AG08396 (cell line): ENCODE data around the gene IDH2.
A peak's percentile ranks its signal among the peaks of the same experiment; 100 is the strongest.
"Not testable (repeated sequence)": the region's sequence is repeated elsewhere in the genome, so short reads cannot be mapped to it uniquely, and the experiment has no call there.

Experiments
- DNase-seq: peaks from one replicate; pipeline ENCODE4 v3.0.0; 2012; ENCODE audit warnings: low spot score, mixed read lengths

IDH2 gene

DNA sequence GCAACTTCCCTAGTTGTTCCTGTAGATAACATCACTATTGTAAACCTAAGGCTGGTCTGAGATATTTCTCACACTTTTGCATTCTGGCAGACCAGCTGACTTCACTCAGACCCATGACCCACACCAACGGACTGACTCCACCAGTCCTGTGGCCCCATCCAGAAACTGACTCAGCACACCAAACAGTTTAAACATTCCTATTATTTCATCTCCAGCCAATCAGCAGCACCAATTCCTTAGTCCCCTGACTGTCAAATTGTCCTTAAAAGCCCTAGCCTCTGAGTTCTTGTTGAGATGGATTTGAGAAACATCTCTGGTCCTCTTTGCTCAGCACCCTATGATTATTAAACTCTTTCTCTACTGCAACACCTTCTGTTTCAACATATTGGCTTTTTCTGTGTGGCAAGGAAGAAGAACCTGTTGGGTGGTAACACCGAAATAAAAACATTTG is 12.2 kb upstream of the IDH2 start:
- DNase-seq: no peak

DNA sequence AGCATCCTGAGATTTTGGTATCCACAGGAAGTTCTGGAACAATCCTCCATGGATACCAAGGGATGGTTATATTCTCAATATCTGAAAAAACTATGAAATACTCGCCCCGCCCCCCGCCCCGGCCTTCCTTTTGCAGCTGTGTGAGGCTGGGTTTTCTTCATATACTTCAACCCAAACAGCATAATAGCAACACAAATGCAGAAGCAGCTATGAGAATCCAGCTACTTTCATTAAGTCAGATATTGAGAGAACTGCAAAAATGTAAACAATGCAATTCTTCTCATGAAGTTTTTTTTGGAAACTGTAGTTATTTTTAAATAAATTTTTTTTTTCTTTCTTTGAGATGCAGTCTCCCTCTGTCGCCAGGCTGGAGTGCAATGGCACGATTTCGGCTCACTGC is 10.9 kb upstream of the IDH2 start:
- no peak for DNase-seq

DNA sequence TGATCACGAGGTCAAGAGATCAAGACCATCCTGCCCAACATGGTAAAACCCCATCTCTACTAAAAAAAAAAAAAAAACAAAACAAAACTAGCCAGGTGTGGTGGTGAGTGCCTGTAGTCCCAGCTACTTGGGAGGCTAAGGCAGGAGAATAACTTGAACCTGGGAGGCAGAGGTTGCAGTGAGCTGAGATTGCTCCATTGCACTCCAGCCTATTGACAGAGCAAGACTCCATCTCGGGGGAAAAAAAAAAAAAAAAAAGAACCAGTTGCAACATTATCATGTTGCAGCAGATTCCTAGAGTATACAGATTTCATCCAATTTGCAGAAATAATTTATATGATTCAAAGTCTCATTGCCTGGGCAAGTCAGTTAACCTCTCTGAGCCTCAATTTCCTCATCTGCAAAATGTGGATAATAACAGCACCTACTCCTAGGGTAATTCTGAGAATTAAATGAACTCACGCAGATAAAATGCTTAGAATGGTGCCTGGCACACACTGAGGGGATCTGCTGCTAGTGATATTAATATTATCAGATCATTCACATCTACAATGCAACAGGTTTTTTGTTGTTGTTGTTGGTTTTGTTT is 7.0 kb upstream of the IDH2 start:
- not testable (repeated sequence) for DNase-seq

DNA sequence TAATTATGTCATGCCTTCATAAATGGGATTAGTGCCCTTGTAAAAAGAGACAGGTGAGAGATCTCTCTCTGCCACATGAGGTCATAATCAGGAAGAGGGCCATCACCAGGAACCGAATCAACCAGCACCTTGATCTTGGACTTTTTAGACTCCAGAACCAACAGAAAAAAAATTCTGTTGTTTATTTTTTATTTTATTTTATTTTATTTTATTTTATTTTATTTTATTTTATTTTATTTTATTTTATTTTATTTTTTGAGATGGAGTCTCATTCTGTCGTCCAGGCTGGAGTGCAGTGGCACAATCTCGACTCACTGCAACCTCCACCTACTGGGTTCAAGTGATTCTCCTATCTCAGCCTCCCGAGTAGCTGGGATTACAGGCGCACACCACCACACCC is 5.8 kb upstream of the IDH2 start:
- DNase-seq: not testable (repeated sequence)

DNA sequence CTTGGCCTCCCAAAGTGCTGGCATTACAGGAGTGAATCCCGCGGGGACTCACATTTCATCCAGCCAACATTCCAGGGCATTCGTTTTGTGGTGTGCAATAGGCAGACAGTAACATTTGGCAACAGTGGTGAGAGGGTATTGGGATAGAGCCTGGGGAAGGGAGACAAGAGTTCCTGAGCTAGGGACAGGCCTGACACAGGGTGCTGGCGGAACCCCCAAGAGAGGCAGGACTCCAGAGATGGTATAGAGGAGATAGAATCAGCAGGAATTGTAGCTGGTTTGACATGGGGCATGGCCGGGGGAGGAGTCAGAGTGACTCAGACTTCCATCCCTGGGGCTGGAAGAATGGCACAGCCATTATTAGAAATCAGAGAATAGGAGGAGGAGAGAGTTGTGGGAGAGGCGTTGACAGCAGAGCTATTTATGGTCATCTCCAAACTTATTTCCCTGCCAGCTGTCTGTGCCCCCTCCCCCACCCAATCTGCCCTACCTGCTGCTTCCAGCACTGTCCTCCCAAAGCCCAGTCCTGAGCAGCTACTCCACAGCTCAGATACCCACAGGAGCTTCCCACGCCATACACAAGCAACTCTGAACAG is 4.4 kb upstream of the IDH2 start:
- DNase-seq: peak; percentile 77

DNA sequence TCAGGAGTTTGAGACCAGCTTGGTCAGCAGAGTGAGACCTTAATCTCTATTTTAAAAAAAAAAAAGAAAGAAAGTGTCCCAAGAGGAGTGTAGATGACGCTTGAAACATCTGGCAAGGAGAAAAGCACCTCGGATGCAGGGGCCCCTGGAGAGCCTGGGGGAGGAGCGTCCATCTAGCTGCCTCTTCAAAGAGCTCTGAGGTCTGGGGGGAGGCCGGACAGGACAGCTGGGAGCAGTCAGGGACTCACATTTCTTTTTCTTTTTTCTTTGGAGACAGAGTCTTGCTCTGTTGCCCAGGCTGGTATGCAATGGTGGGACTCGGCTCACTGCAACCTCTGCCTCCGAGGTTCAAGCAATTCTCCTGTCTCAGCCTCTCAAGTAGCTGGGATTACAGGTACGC is 3.3 kb upstream of the IDH2 start:
- DNase-seq: no peak

DNA sequence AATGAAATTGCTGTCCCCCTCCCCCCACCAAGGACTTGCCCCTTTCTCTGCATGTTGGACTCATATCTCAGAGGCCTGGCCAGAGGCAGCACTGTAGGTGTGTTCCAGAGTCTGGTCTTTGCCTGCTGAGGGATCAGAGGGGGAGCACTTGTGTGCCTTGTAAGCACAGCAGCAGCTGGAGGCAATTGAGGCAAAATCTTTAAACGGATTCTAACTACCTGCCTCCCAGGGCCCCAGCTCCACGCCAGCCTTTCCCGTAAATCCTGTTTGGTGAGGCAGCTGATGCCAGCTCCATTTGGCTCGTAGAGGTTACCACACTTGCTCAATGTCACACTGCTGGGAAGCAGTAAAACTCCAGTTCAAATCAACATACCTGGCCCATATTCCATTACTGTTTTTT is 2.3 kb upstream of the IDH2 start:
- no peak for DNase-seq

DNA sequence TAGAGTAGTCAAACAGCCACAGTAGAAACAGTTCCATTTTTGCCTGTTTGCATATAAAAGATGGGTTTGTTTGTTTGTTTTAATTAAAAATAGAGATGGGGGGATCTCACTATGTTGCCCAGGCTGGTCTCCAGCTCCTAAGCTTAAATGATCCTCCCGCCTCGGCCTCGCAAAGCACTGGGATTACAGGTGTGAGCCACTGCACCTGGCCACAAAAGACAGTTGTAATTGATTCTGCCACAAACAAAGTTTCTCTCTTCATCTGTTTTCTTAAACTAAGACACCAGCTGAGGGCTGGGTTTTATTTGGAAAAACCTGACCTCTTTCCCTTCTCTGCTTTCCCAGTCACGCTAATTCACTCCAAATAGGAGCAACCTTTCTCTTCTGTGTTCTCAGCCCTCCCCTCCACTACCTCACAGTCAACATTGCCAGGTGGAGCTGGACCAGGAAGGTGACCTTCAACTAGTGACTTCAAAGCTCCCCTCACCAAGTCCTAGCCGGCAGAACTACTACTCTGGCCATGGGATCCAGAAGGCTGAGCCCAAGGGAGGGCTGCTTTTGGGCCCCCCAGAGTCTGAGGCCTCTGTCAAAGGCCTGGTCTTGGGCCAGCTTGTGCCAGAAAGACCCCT is 1.5 kb upstream of the IDH2 start:
- DNase-seq: no peak

DNA sequence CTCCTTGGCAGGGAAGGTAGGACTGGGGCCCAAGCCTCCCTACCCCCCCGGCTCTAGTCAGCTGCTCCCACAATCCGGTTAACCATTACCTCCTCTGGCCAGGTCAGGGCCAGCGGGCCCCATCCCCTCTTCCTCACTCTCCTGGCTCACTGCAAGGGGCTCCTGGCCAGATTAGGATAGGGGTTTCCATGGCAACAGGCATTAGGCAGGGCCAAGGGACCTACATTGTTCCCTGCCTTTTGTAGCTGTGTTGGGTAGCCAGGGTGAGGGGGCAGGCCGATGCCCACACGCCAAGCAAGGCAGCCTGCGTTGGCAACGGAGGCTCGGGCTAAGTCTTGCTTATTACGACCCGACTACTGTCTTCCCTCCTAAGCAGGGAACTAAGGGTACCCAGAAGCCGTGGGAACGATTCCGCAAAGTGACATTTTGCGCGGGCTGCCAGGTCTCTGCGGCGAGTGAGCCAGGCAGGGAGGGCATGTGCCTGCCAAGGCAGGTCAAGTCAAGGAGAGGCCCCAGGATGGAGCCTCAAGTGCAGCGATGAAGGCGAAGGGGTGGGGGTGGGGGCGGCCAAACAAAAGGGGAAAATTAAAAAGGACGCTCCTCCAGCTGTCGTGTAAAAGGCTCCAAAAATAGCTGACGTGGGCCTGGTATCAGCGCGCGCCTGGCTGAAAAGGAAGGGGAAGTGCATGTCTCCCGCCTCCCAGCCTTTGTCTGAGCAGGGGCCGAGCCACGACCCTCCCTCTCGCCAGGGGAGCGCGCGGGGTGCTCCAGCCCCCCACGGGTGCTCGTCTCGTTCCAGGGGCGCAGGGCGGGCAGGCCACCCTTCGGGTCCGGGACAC is 919 bp downstream of the IDH2 start:
- DNase-seq: no peak

DNA sequence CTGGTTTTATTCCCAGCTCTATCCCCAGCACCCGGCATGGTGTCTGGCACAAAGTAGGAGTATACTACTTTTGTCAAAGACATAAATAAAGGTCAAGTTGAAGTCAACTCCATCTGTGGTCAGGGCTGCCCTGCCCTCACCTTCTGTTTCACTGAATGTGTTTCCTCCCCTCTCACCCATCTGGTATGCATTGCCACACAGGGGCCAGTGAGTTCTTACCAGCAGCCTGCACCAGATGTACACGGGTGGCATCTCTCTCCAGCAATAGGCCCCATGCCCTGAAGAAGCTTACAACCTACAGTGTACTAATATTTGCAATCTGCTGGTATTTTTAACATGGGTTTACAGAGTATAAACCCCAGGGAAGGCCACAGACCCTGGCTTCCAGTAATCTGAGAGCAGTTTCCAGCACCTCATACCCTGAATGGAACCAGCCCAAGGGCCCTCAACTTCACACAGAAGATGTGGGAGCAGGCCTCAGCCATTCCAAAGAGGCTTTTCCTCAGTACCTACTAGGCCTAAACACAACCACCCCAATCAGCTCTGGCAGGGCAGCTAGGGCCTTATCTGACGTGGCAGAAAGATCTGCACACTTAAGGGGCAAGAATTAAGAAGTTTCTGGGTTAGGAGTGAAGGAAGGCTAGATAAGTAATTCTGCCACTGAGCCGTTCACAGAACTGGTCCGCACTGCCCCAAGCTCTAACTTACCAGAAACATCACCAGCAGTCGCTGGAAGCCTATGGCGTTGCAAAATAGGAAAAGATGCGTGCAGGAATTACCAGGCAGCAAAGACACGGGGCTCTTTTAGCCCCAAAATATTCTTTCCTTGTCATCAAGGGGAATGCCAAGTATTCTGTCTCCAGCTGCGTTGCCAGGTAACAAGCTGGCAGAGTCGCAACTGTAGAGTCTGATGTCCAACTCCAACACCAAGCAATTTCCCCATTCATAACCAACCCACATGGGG is 2.1 kb downstream of the IDH2 start:
- DNase-seq: peak; percentile 71

DNA sequence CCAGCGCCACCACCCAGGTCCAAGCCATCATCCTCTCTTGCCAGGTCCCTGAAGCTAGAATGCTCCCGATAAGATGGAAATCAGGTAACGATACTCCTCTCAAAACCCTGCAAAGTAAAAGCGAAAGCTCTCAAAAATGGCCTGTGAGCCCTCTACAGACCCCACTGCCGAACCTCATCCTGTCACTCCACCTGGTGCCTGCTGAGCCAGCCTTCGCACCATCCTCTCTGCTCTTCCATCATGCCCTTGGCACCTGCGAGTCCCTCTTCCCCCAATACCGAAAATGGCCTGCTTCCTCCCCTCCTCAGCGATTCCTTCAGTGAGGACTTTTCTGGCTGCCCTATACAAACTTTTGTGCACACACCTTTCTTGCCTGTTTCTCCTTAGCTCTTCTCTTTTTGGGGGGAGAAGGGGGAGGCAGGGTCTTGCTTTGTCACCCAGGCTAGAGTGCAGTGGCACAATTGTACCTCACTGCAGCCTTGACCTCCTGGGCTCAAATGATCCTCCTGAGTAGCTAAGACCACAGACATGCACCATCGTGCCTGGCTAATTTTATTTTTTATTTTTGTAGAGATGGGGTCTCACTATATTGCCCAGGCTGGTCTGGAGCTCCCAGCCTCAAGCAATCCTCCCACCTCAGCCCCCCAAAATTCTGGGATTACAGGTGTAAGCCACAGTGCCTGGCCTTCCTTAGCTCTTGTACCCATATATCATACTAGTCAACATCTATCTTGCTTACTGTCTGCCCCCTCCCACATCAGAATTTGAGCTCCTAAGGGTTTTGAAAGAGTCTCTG is 3.0 kb downstream of the IDH2 start:
- DNase-seq: no peak

DNA sequence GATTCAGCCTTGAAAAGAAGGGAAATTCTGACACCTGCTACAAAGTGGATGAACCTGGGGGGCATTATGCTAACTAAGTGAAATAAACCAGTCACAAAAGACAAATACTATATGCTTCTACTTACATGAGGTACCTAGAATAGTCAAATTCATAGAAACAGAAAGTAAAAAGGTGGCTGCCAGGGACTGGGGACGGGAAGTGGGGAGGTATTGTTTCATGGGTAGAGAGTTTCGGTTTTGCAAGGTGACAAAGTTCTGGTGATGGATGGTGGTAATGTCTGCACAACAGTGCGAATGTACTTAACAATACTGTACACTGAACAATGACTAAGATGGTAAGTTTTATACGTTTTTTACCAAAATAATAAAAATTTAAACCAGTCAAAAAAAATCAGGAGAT is 4.8 kb downstream of the IDH2 start:
- no peak for DNase-seq

DNA sequence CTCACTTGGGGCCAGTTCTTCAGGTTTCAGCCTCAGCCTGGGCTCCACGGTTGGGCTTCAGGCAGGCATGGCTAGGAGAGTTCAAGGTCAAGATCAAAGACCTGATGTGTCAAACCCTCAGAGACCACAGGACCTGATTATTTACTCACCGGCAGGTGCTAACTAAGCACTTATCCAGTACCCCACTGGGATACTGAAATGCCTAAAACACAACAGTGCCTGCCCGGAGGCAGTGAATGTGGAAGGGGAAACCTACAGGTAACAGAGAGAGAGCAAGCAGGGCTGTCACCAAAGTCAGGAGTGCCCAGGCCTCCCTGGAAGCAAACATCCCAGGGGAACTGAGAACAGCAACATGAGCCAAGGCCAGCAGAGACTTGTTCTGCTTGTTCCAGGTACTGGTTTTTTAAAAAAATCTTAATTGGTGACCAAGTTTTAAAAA is 6.7 kb downstream of the IDH2 start:
- no peak for DNase-seq

DNA sequence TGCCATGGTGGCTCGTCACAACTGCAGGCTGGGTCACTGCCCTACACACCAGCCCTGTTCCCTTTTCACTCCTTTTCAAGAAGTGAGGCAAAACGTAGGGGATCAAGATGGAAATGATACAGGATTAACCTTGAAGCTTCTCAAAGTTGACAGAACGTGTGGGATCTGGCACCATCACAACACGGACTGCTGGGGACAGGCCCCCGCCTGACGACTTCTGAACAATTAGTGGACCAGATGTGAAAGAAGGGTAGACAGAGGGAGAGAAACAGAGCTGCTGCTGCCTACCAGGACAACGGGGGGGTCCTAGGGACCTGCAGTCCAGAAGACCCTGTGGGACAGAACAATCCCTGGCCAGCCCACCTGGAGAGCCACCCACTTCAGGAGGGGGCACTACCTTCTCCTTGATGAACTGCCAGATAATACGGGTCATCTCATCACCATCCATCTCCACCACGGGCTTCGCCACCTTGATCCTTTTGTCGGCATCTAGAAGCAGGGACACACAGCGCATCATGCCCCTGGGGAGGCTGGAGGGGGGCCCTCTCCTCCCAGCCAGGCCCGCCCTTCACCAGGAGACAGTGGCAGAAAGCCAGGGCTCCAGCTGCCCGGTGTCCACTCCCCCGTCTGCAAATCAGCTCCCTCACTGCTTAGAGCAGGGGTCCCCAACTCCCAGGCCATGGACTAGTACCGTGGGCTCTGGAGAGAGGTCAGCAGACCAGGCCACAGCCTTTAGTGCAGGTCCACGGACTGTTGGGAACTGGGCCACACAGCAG is 10.9 kb downstream of the IDH2 start:
- no peak for DNase-seq

DNA sequence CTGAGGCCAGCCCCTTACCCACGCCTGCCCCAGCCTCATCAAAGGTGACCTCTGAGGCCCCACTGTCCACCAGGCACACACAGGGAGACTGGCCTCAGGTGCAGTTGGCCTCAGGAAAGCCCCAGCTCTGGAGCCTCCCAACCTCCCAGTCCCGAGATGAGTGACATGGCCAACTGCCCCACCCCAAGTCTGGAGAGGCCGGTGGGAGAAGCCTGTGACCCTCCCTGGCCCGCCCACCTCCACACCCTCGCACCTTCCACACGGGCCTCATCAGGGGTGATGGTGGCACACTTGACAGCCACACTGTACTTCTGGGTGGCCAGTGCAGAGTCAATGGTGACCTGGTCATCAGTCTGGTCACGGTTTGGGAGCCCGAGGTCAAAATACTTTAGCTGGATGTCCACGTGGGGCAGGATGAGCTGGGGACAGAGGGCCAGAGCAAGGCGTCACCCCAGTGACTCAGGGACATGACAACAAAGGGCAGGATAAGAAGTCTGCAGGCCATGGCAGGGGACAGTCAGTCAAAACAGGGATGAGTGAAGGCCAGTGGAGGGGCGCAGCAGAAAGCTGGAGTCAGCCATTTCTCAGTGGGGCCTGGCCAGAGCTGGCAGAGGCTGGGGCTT is 11.9 kb downstream of the IDH2 start:
- DNase-seq: no peak

DNA sequence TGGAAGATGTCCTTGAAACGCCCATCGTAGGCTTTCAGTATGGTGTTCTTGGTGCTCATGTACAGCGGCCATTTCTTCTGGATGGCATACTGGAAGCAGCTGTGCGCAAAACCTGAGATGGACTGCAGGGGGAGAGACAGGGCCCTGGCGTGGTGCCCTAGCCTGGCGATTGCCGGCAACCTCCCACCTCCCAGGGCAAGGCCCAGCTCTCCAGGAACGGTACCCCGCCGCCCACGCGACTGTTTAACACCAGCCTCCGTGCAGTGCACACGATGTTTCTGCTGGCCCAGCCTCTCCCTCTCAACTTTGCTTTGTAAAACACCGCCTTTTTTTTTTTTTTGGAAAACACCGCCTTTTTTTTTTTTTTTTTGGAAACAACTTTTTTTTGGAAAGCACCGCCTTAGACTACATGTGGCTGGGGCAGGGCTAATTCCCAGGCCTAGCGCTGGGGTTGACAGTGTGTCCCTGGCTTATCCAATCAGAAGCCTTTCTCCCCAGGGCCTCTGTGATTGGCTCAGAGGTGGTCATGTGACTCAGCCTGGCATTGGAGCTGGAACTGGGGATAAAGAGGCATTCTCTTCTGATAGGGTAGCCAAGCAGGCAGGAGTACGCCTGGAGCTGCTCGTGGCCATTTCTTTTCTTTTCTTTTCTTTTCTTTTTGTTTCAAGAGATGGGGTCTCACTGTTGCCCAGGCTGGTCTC is 14.7 kb downstream of the IDH2 start:
- DNase-seq: peak; percentile 78

DNA sequence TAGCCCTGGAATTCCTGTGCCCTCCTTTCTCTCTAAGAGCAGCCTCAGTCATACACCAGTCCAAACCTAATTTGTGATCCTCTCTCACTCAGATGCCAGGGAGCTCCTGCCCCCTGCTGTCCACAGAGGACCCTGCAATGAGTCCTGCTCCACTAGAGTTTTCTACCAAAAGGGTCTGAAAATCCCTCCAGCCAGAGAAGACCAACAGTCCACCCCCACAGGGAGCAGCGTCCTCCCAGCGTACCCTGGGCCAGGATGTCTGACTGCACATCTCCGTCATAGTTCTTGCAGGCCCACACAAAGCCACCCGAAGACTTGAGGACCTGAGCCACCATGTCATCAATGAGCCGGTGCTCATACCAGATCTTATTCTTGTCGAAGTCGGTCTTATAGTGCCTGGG is 15.4 kb downstream of the IDH2 start:
- DNase-seq: peak; percentile 66

DNA sequence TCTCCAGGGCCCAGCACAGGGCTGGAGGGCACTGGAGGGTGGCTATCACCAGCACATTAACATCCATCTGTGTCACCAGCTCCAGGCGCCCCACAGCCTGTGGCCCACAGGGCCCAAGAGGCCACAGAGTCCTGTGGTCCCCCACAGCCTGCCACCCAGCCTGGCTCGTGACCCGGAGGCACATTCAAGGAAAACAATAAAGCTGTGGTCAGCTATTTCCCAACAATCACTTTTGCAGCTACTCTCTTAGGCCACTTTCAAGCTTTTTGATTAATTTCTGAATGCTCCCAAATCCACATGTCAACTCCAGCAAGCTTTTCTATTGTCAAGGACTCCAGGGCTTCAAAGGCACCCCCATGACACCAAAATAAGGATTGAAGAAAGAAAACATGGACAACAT is 16.7 kb downstream of the IDH2 start:
- no peak for DNase-seq

DNA sequence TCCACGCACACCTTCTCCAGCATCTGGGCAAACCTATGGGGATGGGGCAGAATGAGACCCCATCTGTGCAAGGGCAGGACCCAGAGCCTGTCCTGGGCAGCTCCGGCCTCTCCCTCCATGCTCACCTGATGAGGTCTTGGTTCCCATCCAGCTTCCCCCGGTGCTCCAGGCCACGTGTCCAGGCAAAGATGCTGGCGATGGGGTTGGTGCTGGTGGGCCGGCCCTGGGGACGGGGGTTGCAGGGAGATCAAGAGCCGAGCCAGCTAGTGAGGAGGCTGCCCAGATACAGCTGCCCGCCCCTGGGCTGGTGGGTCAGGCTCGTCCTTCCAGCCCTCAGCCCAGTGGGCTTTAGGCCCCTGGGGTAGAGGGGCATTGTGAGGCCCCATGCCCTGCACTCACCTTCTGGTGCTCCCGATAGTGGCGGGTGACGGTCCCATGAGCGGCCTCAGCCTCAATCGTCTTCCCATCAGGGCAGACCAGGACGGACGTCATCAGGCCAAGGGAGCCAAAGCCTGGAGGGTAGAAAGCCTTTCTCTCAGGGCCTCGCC is 17.3 kb downstream of the IDH2 start:
- DNase-seq: no peak
